DOHH2 (cell line): ENCODE data around the gene CPED1.

Experiments
- H3F3A ChIP-seq: fragments of 200-600 bp; sonication (generic), shearing (Covaris generic); 2 replicates; pipeline ENCODE4 v1.6.0; 2016; ENCODE audit warnings: antibody characterized with exemption, mild to moderate bottlenecking; ENCODE audit not compliant: control insufficient read depth, insufficient read depth
- H3K27ac ChIP-seq: fragments of 200-600 bp; sonication (generic); 2 replicates; pipeline ENCODE4 v1.5.1; 2014; ENCODE audit warnings: low read depth, mild to moderate bottlenecking, low read length, moderate library complexity
- H3K27me3 ChIP-seq: fragments of 200-600 bp; sonication (generic); 2 replicates; pipeline ENCODE4 v1.6.1; 2014; ENCODE audit warnings: mild to moderate bottlenecking, low read length, mixed read lengths; ENCODE audit not compliant: control insufficient read depth
- H3K36me3 ChIP-seq: fragments of 200-600 bp; sonication (generic); 2 replicates; pipeline ENCODE4 v1.6.1; 2014; ENCODE audit warnings: mild to moderate bottlenecking, low read length, moderate library complexity, mixed read lengths; ENCODE audit not compliant: control insufficient read depth
- H3K4me1 ChIP-seq: fragments of 200-600 bp; sonication (generic); 2 replicates; pipeline ENCODE4 v1.6.1; 2014; ENCODE audit warnings: mild to moderate bottlenecking, low read length, mixed read lengths; ENCODE audit not compliant: control insufficient read depth
- H3K4me2 ChIP-seq: fragments of 200-600 bp; sonication (generic); 2 replicates; pipeline ENCODE4 v1.6.0; 2014; ENCODE audit warnings: mild to moderate bottlenecking, low read length, moderate library complexity
- H3K4me3 ChIP-seq: fragments of 200-600 bp; sonication (generic); 2 replicates; pipeline ENCODE4 v1.5.1; 2014; ENCODE audit warnings: mild to moderate bottlenecking, low read length, mixed read lengths
- H3K79me2 ChIP-seq: fragments of 200-600 bp; sonication (generic); 2 replicates; pipeline ENCODE4 v1.6.1; 2014; ENCODE audit warnings: mild to moderate bottlenecking, low read length, mixed read lengths; ENCODE audit not compliant: control insufficient read depth
- H3K9me2 ChIP-seq: fragments of 200-600 bp; sonication (generic); replicated peaks from 2 replicates; pipeline ENCODE4 v1.6.1; 2014; ENCODE audit warnings: mild to moderate bottlenecking, low read length, mixed read lengths; ENCODE audit not compliant: control insufficient read depth
- H3K9me3 ChIP-seq: fragments of 200-600 bp; sonication (generic); 2 replicates; pipeline ENCODE4 v1.6.1; 2014; ENCODE audit warnings: antibody characterized with exemption, low read length, mixed read lengths; ENCODE audit not compliant: control insufficient read depth, insufficient read depth
- H4K20me1 ChIP-seq: fragments of 200-600 bp; sonication (generic); 2 replicates; pipeline ENCODE4 v1.6.0; 2014; ENCODE audit warnings: low read depth, mild to moderate bottlenecking, antibody characterized with exemption, low read length, moderate library complexity; ENCODE audit not compliant: control insufficient read depth, insufficient read depth
- CTCF ChIP-seq: fragments of 200-600 bp; sonication (generic); IDR thresholded peaks from one replicate; pipeline ENCODE4 v1.5.1; 2014; ENCODE audit warnings: antibody characterized with exemption, mild to moderate bottlenecking, low read depth, low read length; ENCODE audit not compliant: poor library complexity, severe bottlenecking
- EZH2phosphoT487 ChIP-seq: fragments of 200-600 bp; sonication (generic); IDR thresholded peaks from 2 replicates; pipeline ENCODE4 v1.6.1; 2017; ENCODE audit warnings: borderline replicate concordance, mild to moderate bottlenecking, antibody characterized with exemption, low read length, moderate library complexity, mixed read lengths

CPED1 gene

GRCh38 chr7:121137580-121137979, 149.1 kb downstream of the CPED1 start:
- no peaks in the 10 kb centered on the region for H3K9me2 ChIP-seq
- H3K36me3 ChIP-seq: no peaks in the 10 kb centered on the region
- no peaks in the 10 kb centered on the region for H3K79me2 ChIP-seq
- no peaks in the 10 kb centered on the region for H4K20me1 ChIP-seq
- H3K27ac ChIP-seq: no peak overlapping the region
- H3K4me3 ChIP-seq: peak overlapping the region; percentile 64; the same call in 1 of the 2 replicates
- H3K4me1 ChIP-seq: peaks cover 21% of the 10 kb centered on the region
- H3K27me3 ChIP-seq: no peaks in the 10 kb centered on the region
- no peak for TF ChIP-seq CTCF
- no peak for TF ChIP-seq EZH2phosphoT487
- H3K4me2 ChIP-seq: no peak overlapping the region
- H3K9me3 ChIP-seq: no peaks in the 10 kb centered on the region
- H3F3A ChIP-seq: no peaks in the 10 kb centered on the region

GRCh38 chr7:121138262-121138933, 149.9 kb downstream of the CPED1 start:
- Histone ChIP-seq H3K79me2 (no peaks in the 10 kb centered on the region), H3K4me2 (peak overlapping the region; percentile 72), H3K9me2 (no peaks in the 10 kb centered on the region), H3F3A (no peaks in the 10 kb centered on the region), H3K27me3 (no peaks in the 10 kb centered on the region), H3K4me1 (peaks cover 21% of the 10 kb centered on the region), H4K20me1 (no peaks in the 10 kb centered on the region), H3K4me3 (peak overlapping the region; percentile 64), H3K9me3 (no peaks in the 10 kb centered on the region), H3K27ac (no peak overlapping the region), H3K36me3 (no peaks in the 10 kb centered on the region)
- TF ChIP-seq CTCF: no peak
- TF ChIP-seq EZH2phosphoT487: no peak

- H3K4me3 ChIP-seq: no peak overlapping the region
- H3K9me2 ChIP-seq: no peaks in the 10 kb centered on the region
- H3K27ac ChIP-seq: no peak overlapping the region
- H3K9me3 ChIP-seq: no peaks in the 10 kb centered on the region
- no peaks in the 10 kb centered on the region for H4K20me1 ChIP-seq
- H3K4me1 ChIP-seq: peaks cover 21% of the 10 kb centered on the region
- H3K27me3 ChIP-seq: no peaks in the 10 kb centered on the region
- no peaks in the 10 kb centered on the region for H3F3A ChIP-seq
- H3K36me3 ChIP-seq: no peaks in the 10 kb centered on the region
- no peak overlapping the region for H3K4me2 ChIP-seq
- TF ChIP-seq EZH2phosphoT487 (no peak), CTCF (no peak)
- H3K79me2 ChIP-seq: no peaks in the 10 kb centered on the region
These were observed 150.9 kb downstream of the CPED1 start for GRCh38 chr7:121139427-121139826.
